Measurements from ENCODE around the gene LRRC26. TPM values are rescaled to one million over a fixed set of nuclear protein-coding genes. Genes with fewer than 3 reads are reported as not detected.

LRRC26 gene
- total RNA-seq, 1 experiment from 2014 or later = not detected

DNA sequence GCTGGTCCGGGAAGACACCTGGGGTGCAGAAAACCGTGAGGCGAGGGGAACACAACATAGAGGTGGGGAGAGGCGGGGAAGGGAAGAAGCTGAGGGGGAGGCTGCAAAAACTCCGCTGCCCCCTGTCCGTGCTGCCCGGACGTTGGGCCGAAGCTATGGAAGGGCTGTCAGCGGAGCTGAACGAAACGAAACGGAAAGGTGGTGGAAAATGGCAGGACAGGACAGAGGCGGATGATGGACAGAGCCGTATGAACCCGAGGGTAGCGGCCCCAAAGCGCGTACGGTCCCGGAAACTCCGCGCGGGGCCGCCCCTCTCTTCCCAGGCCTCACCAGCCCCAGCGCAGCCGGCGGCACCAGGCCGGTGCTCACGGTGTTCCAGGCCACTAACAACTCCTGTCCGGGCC is 18.2 kb upstream of the LRRC26 start:
- no peak for DNase-seq (ENCODE audit: low spot score)
- TF ChIP-seq, protein P1, sequence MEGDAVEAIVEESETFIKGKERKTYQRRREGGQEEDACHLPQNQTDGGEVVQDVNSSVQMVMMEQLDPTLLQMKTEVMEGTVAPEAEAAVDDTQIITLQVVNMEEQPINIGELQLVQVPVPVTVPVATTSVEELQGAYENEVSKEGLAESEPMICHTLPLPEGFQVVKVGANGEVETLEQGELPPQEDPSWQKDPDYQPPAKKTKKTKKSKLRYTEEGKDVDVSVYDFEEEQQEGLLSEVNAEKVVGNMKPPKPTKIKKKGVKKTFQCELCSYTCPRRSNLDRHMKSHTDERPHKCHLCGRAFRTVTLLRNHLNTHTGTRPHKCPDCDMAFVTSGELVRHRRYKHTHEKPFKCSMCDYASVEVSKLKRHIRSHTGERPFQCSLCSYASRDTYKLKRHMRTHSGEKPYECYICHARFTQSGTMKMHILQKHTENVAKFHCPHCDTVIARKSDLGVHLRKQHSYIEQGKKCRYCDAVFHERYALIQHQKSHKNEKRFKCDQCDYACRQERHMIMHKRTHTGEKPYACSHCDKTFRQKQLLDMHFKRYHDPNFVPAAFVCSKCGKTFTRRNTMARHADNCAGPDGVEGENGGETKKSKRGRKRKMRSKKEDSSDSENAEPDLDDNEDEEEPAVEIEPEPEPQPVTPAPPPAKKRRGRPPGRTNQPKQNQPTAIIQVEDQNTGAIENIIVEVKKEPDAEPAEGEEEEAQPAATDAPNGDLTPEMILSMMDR (conservative IDR thresholded peaks at IDR 0.05; ENCODE audit: low read depth, low read length) = no peak
- TF ChIP-seq EZH2 (IDR thresholded peaks at IDR 0.05; ENCODE audit: borderline replicate concordance, low read depth, low read length, poor library complexity, severe bottlenecking) = no peak
- TSS peak; percentile 68 for BruUV-seq (replicated peaks)
- ChIA-PET CTCF (interaction anchor here (1.8 kb wide), 1 partner anchor 49 kb away, joined by 5 read pairs; no protein-coding TSS in a partner anchor), POLR2A (ENCODE audit: low non-redundant PET) (no interaction called here)
- Histone ChIP-seq H3K27ac (ENCODE audit: low read depth, low read length, poor library complexity, severe bottlenecking) (peak overlapping the region; percentile 96), H3K4me3 (ENCODE audit: low read depth, low read length, poor library complexity, severe bottlenecking) (peak overlapping the region; percentile 98), H3K4me1 (ENCODE audit: insufficient read depth, low read length, poor library complexity, severe bottlenecking) (peaks cover 10% of the 10 kb centered on the region), H3K9me3 (ENCODE audit: low read depth, low read length, poor library complexity, severe bottlenecking) (no peaks in the 10 kb centered on the region), H3K27me3 (replicated peaks; ENCODE audit: insufficient read depth, low read depth, low read length, poor library complexity) (no peaks in the 10 kb centered on the region), H3K36me3 (ENCODE audit: insufficient read depth, low read length, poor library complexity, severe bottlenecking) (peaks cover 8% of the 10 kb centered on the region)
- intact Hi-C loops (cut with micrococcal nuclease; ENCODE audit: unreplicated experiment) = no loop called here

DNA sequence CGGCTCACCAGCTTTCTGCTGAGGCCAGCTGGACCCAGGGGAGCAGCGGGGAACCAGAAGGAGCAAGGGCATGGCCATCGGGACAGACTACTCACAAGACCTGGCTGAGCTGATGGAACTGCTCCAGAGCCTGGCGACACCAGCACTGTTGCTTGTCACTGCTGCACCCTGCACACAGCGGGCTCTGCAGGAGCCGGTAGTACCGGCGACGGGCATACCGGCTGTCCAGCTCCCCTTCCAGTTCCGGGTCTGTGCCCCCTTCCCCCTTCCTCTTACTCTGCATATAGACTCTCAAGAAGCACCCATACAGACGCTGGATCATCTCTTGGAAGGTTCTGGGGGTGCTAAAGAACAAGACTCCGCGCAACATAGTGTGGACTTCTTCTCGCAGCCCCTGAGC is 17.5 kb upstream of the LRRC26 start:
- BruUV-seq (replicated peaks) = no TSS peak
- H3K4me1 ChIP-seq (ENCODE audit: insufficient read depth, low read length, poor library complexity, severe bottlenecking) = peaks cover 10% of the 10 kb centered on the region
- intact Hi-C loops (cut with micrococcal nuclease; ENCODE audit: unreplicated experiment) = no loop called here
- no peaks in the 10 kb centered on the region for H3K27me3 ChIP-seq (replicated peaks; ENCODE audit: insufficient read depth, low read depth, low read length, poor library complexity)
- H3K27ac ChIP-seq (ENCODE audit: low read depth, low read length, poor library complexity, severe bottlenecking) = peak overlapping the region; percentile 96
- H3K4me3 ChIP-seq (ENCODE audit: low read depth, low read length, poor library complexity, severe bottlenecking) = peak overlapping the region; percentile 98
- TF ChIP-seq, protein P1 (conservative IDR thresholded peaks at IDR 0.05; ENCODE audit: low read depth, low read length) = no peak
- no peak for TF ChIP-seq EZH2 (IDR thresholded peaks at IDR 0.05; ENCODE audit: borderline replicate concordance, low read depth, low read length, poor library complexity, severe bottlenecking)
- peaks cover 9% of the 10 kb centered on the region for H3K36me3 ChIP-seq (ENCODE audit: insufficient read depth, low read length, poor library complexity, severe bottlenecking)
- CTCF ChIA-PET = no interaction called here
- POLR2A ChIA-PET (ENCODE audit: low non-redundant PET) = no interaction called here
- no peak for DNase-seq (ENCODE audit: low spot score)
- no peaks in the 10 kb centered on the region for H3K9me3 ChIP-seq (ENCODE audit: low read depth, low read length, poor library complexity, severe bottlenecking)

DNA sequence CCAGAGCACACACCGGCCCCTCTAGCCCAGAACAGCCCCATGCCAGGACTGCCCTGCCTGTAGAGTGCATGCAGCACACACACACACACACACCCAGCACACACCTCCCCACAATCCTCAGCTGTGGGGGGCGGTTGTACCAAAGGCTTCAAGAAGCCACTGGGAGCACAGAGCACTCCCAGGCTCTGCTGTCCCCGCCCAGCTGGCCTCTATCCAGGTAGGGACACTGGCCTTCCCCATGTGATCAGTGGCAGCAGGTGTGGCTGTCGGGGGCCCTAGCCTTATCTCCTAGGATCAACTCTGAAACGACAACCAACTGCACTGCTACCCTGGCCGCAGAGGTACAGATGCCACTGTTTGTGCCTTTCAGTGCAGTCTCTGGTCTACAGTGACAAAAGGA is 16.5 kb upstream of the LRRC26 start:
- DNase-seq (ENCODE audit: low spot score) = no peak
- Histone ChIP-seq H3K4me1 (ENCODE audit: insufficient read depth, low read length, poor library complexity, severe bottlenecking) (peaks cover 10% of the 10 kb centered on the region), H3K4me3 (ENCODE audit: low read depth, low read length, poor library complexity, severe bottlenecking) (no peak overlapping the region), H3K36me3 (ENCODE audit: insufficient read depth, low read length, poor library complexity, severe bottlenecking) (peaks cover 7% of the 10 kb centered on the region), H3K9me3 (ENCODE audit: low read depth, low read length, poor library complexity, severe bottlenecking) (no peaks in the 10 kb centered on the region), H3K27ac (ENCODE audit: low read depth, low read length, poor library complexity, severe bottlenecking) (no peak overlapping the region), H3K27me3 (replicated peaks; ENCODE audit: insufficient read depth, low read depth, low read length, poor library complexity) (no peaks in the 10 kb centered on the region)
- ChIA-PET POLR2A (ENCODE audit: low non-redundant PET) (no interaction called here), CTCF (no interaction called here)
- BruUV-seq (replicated peaks) = no TSS peak
- TF ChIP-seq, protein P1 (conservative IDR thresholded peaks at IDR 0.05; ENCODE audit: low read depth, low read length) = no peak
- no peak for TF ChIP-seq EZH2 (IDR thresholded peaks at IDR 0.05; ENCODE audit: borderline replicate concordance, low read depth, low read length, poor library complexity, severe bottlenecking)
- intact Hi-C loops (cut with micrococcal nuclease; ENCODE audit: unreplicated experiment) = no loop called here

Measured in A673 (cell line).